DOHH2 (cell line): ENCODE results near the gene FXYD7.

Experiments used
- CTCF ChIP-seq: fragments of 200-600 bp; sonication (generic); IDR thresholded peaks from one replicate; pipeline ENCODE4 v1.5.1; 2014; ENCODE audit warnings: antibody characterized with exemption, mild to moderate bottlenecking, low read depth, low read length; ENCODE audit not compliant: poor library complexity, severe bottlenecking
- EZH2phosphoT487 ChIP-seq: fragments of 200-600 bp; sonication (generic); IDR thresholded peaks from 2 replicates; pipeline ENCODE4 v1.6.1; 2017; ENCODE audit warnings: borderline replicate concordance, mild to moderate bottlenecking, antibody characterized with exemption, low read length, moderate library complexity, mixed read lengths

- TF ChIP-seq CTCF = no peak
- no peak for TF ChIP-seq EZH2phosphoT487
These were observed 26.4 kb downstream of the FXYD7 start for GRCh38 chr19:35169221-35169995.
